Breast epithelium (tissue), 3 donors: Measurements from ENCODE around the gene BACH2.

Experiments
- POLR2A ChIP-seq: fragments of 450-650 bp; IDR thresholded peaks from one replicate; pipeline ENCODE4 v1.6.1; 2016; ENCODE audit warnings: antibody characterized with exemption, mild to moderate bottlenecking, moderate library complexity
- POLR2AphosphoS5 ChIP-seq, 3 donors: sonication (generic); formaldehyde crosslinking; IDR thresholded peaks; one replicate each; pipeline ENCODE4 v1.6.1; 2017; ENCODE audit warnings: antibody characterized with exemption in 3 of 3
- TF ChIP-seq, protein P1 (sequence below), 3 donors: fragments of 450-650 bp; IDR thresholded peaks; one replicate each; pipeline ENCODE4 v1.5.1; 2016 to 2017; ENCODE audit warnings: antibody characterized with exemption in 3 of 3, mild to moderate bottlenecking in 3 of 3, moderate library complexity in 3 of 3

DNA sequence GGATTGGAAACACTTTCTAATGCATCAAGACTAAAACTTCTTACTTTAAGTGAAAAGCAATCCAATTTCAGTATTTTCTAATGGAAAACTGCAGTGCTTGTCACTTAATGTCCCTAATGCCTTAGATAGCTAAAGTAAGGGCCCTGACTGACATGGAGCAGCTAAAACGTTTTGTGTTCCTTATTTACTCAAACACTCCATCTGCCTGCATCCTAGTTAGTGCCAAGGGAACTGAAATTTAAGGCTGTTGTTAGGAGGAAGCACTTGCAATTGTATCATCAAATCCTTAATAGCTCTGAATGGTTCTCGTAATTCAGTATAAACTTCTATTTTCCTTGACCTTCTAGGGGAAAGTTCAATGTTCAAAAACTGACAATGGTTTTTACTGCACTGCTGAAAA is 274.9 kb downstream of the BACH2 start:
- TF ChIP-seq, protein P1, sequence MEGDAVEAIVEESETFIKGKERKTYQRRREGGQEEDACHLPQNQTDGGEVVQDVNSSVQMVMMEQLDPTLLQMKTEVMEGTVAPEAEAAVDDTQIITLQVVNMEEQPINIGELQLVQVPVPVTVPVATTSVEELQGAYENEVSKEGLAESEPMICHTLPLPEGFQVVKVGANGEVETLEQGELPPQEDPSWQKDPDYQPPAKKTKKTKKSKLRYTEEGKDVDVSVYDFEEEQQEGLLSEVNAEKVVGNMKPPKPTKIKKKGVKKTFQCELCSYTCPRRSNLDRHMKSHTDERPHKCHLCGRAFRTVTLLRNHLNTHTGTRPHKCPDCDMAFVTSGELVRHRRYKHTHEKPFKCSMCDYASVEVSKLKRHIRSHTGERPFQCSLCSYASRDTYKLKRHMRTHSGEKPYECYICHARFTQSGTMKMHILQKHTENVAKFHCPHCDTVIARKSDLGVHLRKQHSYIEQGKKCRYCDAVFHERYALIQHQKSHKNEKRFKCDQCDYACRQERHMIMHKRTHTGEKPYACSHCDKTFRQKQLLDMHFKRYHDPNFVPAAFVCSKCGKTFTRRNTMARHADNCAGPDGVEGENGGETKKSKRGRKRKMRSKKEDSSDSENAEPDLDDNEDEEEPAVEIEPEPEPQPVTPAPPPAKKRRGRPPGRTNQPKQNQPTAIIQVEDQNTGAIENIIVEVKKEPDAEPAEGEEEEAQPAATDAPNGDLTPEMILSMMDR (IDR thresholded peaks at IDR 0.05), result no peak
- no peak for TF ChIP-seq POLR2A
- TF ChIP-seq POLR2AphosphoS5 (IDR thresholded peaks at IDR 0.05), result no peak
